Caco-2 (cell line): ENCODE data around the gene KCNMB1. TPM values are rescaled to one million over a fixed set of nuclear protein-coding genes. Genes with fewer than 3 reads are reported as not detected.

Source experiments
- BruUV-seq: library from RNA; stranded (reverse); fragments of 400-500 nt; replicated peaks from 2 replicates; lab custom pipeline; 2021; lab: Mats Ljungman, UMichigan
- CTCF ChIA-PET: fragments of 300-600 bp; sonication (Branson Sonifier 250); formaldehyde crosslinking; loops from one replicate; lab custom pipeline; 2022; ENCODE audit warnings: antibody characterized with exemption; lab: Charles Lee
- POLR2A ChIA-PET: fragments of 300-600 bp; sonication (Branson Sonifier 250); formaldehyde crosslinking; loops from one replicate; lab custom pipeline; 2022; ENCODE audit warnings: antibody characterized with exemption; lab: Charles Lee
- DNase-seq, 2 experiments: peaks; one replicate each; pipeline versions ENCODE4 v3.0.0 to v3.0.0-alpha.2; 2020 to 2022
- H3K27me3 ChIP-seq: replicated peaks from 2 replicates; pipeline ENCODE4 v1.6.0; 2011; ENCODE audit warnings: low read length; ENCODE audit not compliant: control insufficient read depth, insufficient read depth
- H3K36me3 ChIP-seq: 2 replicates; pipeline ENCODE4 v1.5.1; 2011; ENCODE audit warnings: low read length; ENCODE audit not compliant: control insufficient read depth, insufficient read depth
- H3K4me1 ChIP-seq: fragments of 250-450 bp; sonication (Bioruptor Pico); 2 replicates; pipeline ENCODE4 v1.5.1; 2020; ENCODE audit warnings: mild to moderate bottlenecking
- H3K4me3 ChIP-seq: 2 replicates; pipeline ENCODE4 v1.5.1; 2011; ENCODE audit warnings: low read depth, mild to moderate bottlenecking, control low read depth, low read length
- H3K9me3 ChIP-seq: fragments of 250-450 bp; sonication (Bioruptor Pico); 2 replicates; pipeline ENCODE4 v1.5.1; 2020; ENCODE audit warnings: mild to moderate bottlenecking, moderate library complexity
- H3K27ac Mint-ChIP-seq: one replicate; pipeline ENCODE4 v1.8.0; 2022; ENCODE audit warnings: mixed read lengths; ENCODE audit not compliant: unreplicated experiment
- H3K27me3 Mint-ChIP-seq: one replicate; pipeline ENCODE4 v1.8.0; 2022; ENCODE audit warnings: mixed read lengths; ENCODE audit not compliant: insufficient read depth, unreplicated experiment
- H3K36me3 Mint-ChIP-seq: one replicate; pipeline ENCODE4 v1.8.0; 2022; ENCODE audit warnings: mild to moderate bottlenecking, mixed read lengths; ENCODE audit not compliant: insufficient read depth, unreplicated experiment
- H3K4me1 Mint-ChIP-seq: one replicate; pipeline ENCODE4 v1.8.0; 2022; ENCODE audit warnings: low read depth, mixed read lengths; ENCODE audit not compliant: unreplicated experiment
- H3K4me3 Mint-ChIP-seq: one replicate; pipeline ENCODE4 v1.8.0; 2022; ENCODE audit warnings: mild to moderate bottlenecking, moderate library complexity, mixed read lengths; ENCODE audit not compliant: unreplicated experiment
- H3K9me3 Mint-ChIP-seq: one replicate; pipeline ENCODE4 v1.8.0; 2022; ENCODE audit warnings: mixed read lengths; ENCODE audit not compliant: unreplicated experiment
- CTCF ChIP-seq, 2 experiments: fragments of 200-600 bp in 1 of 2; IDR thresholded peaks; 1 replicate in 1 of 2; 2 replicates in 1 of 2; pipeline versions ENCODE4 v1.5.1 to v1.8.0; 2011 to 2022; ENCODE audit warnings: antibody characterized with exemption in 1 of 2, control low read depth in 1 of 2, inconsistent platforms in 1 of 2, low read depth in 1 of 2, low read length in 1 of 2, mild to moderate bottlenecking in 1 of 2, moderate library complexity in 1 of 2; ENCODE audit not compliant: insufficient read depth in 1 of 2, severe bottlenecking in 1 of 2, unreplicated experiment in 1 of 2
- intact Hi-C: fragments of 100-400 bp; cut with micrococcal nuclease; formaldehyde crosslinking; loops from one replicate; pipeline ENCODE4 v1.10.0; 2022; ENCODE audit not compliant: unreplicated experiment
- total RNA-seq: library from RNA; stranded (reverse); gene quantifications from 2 replicates; pipeline ENCODE4 v1.2.3, GENCODE V29; 2022

The KCNMB1 gene
- total RNA-seq, 1 experiment from 2014 or later, result not detected

GRCh38 chr5:170365831-170366230 lies 23.3 kb downstream of the KCNMB1 start:
- ChIA-PET POLR2A (no interaction called here), CTCF (no interaction called here)

GRCh38 chr5:170365011-170365410 lies 24.2 kb downstream of the KCNMB1 start:
- no TSS peak for BruUV-seq
- no peak for DNase-seq
- ChIA-PET POLR2A (interaction anchor here (0.6 kb wide), 1 partner anchor 139 kb away, joined by 4 read pairs; no protein-coding TSS in a partner anchor), CTCF (no interaction called here)
- no peak for TF ChIP-seq CTCF (IDR thresholded peaks at IDR 0.05; ENCODE audit: insufficient read depth in 1 of 2, low read depth in 1 of 2, low read length in 1 of 2, severe bottlenecking in 1 of 2, unreplicated experiment in 1 of 2)
- Mint-ChIP-seq H3K36me3 (no peaks in the 10 kb centered on the region), H3K27me3 (peaks cover 31% of the 10 kb centered on the region), H3K4me3 (no peak overlapping the region), H3K9me3 (no peaks in the 10 kb centered on the region), H3K27ac (no peak overlapping the region), H3K4me1 (no peaks in the 10 kb centered on the region)
- no peaks in the 10 kb centered on the region for H3K9me3 ChIP-seq
- no peaks in the 10 kb centered on the region for H3K36me3 ChIP-seq
- intact Hi-C loops, result no loop called here
- no peak overlapping the region for H3K4me3 ChIP-seq
- H3K27me3 ChIP-seq, result no peaks in the 10 kb centered on the region; the same call in 1 of the 2 replicates
- H3K4me1 ChIP-seq, result no peaks in the 10 kb centered on the region

More at GRCh38 chr5:170365831-170366230, 23.3 kb downstream of the KCNMB1 start:
- Mint-ChIP-seq H3K9me3 (no peaks in the 10 kb centered on the region), H3K4me3 (no peak overlapping the region), H3K4me1 (no peaks in the 10 kb centered on the region), H3K36me3 (no peaks in the 10 kb centered on the region), H3K27me3 (peaks cover 35% of the 10 kb centered on the region), H3K27ac (no peak overlapping the region)
- no TSS peak for BruUV-seq
- no peaks in the 10 kb centered on the region for H3K4me1 ChIP-seq
- DNase-seq, result no peak
- intact Hi-C loops, result no loop called here
- no peak for TF ChIP-seq CTCF (IDR thresholded peaks at IDR 0.05; ENCODE audit: insufficient read depth in 1 of 2, low read depth in 1 of 2, low read length in 1 of 2, severe bottlenecking in 1 of 2, unreplicated experiment in 1 of 2)
- H3K36me3 ChIP-seq, result no peaks in the 10 kb centered on the region
- no peak overlapping the region for H3K4me3 ChIP-seq
- no peaks in the 10 kb centered on the region for H3K9me3 ChIP-seq
- no peaks in the 10 kb centered on the region; the same call in 1 of the 2 replicates for H3K27me3 ChIP-seq

- Mint-ChIP-seq H3K36me3 (no peaks in the 10 kb centered on the region), H3K27me3 (peaks cover 23% of the 10 kb centered on the region), H3K4me1 (no peaks in the 10 kb centered on the region), H3K27ac (no peak overlapping the region), H3K9me3 (no peaks in the 10 kb centered on the region), H3K4me3 (no peak overlapping the region)
- no peak for DNase-seq
- ChIA-PET POLR2A (no interaction called here), CTCF (no interaction called here)
- no peaks in the 10 kb centered on the region for H3K9me3 ChIP-seq
- no peaks in the 10 kb centered on the region; the same call in 1 of the 2 replicates for H3K27me3 ChIP-seq
- BruUV-seq, result no TSS peak
- H3K4me1 ChIP-seq, result no peaks in the 10 kb centered on the region
- H3K36me3 ChIP-seq, result no peaks in the 10 kb centered on the region
- H3K4me3 ChIP-seq, result no peak overlapping the region
- intact Hi-C loops, result no loop called here
- no peak for TF ChIP-seq CTCF (IDR thresholded peaks at IDR 0.05; ENCODE audit: insufficient read depth in 1 of 2, low read depth in 1 of 2, low read length in 1 of 2, severe bottlenecking in 1 of 2, unreplicated experiment in 1 of 2)
These were observed 25.5 kb downstream of the KCNMB1 start for GRCh38 chr5:170363671-170364070.
